B cell (primary cell): ENCODE results near the gene SLC49A3.

Experiments used
- EZH2 ChIP-seq: IDR thresholded peaks from 2 replicates; pipeline ENCODE4 v1.6.1; 2012; ENCODE audit warnings: borderline replicate concordance, low read depth, mild to moderate bottlenecking, moderate library complexity, low read length; ENCODE audit not compliant: insufficient read depth, poor library complexity, severe bottlenecking
- TF ChIP-seq, protein P1 (sequence below): fragments of 200-600 bp; IDR thresholded peaks from one replicate; pipeline ENCODE4 v1.8.0; 2022; ENCODE audit warnings: antibody characterized with exemption, mild to moderate bottlenecking

DNA sequence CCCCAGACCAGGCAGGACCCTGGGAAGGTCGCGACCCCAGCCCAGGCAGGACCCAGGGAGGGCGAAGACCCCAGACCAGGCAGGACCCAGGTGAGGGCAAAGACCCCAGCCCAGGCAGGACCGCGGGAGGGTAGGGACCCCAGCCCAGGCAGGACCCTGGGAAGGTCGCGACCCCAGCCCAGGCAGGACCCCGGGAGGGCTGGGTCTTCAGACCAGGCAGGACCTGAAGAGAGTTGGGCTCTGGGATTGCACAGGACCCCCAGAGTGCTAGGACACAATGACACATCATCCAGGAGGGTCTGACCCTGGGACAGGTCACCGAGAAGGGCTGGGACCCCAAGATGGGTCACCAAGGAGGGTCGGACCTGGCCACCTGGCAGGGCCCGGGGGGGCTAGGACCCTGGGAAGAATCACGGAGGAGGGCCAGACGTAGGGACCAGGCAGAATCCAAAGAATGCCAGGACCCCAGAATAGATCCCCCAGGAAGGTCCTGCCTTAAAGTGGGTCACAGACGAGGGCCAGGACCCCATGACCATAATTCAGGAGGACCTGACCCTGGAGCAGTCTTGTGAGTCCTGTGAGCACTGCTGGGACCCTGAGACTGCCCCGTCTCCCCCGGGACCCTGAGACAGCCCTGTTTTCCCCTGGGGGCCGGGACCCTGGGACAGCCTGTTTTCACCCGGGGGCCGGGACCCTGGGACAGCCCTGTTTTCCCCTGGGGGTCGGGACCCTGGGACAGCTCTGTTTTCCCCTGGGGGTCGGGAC, 18.1 kb upstream of the SLC49A3 start:
- TF ChIP-seq, protein P1, sequence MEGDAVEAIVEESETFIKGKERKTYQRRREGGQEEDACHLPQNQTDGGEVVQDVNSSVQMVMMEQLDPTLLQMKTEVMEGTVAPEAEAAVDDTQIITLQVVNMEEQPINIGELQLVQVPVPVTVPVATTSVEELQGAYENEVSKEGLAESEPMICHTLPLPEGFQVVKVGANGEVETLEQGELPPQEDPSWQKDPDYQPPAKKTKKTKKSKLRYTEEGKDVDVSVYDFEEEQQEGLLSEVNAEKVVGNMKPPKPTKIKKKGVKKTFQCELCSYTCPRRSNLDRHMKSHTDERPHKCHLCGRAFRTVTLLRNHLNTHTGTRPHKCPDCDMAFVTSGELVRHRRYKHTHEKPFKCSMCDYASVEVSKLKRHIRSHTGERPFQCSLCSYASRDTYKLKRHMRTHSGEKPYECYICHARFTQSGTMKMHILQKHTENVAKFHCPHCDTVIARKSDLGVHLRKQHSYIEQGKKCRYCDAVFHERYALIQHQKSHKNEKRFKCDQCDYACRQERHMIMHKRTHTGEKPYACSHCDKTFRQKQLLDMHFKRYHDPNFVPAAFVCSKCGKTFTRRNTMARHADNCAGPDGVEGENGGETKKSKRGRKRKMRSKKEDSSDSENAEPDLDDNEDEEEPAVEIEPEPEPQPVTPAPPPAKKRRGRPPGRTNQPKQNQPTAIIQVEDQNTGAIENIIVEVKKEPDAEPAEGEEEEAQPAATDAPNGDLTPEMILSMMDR: no peak
- no peak for TF ChIP-seq EZH2
